Ascending aorta (tissue), 2 donors: ENCODE data around the gene ATP5MC2. TPM values are rescaled to one million over a fixed set of nuclear protein-coding genes. Genes with fewer than 3 reads are reported as not detected.
A peak's percentile ranks its signal among the peaks of the same experiment; 100 is the strongest.

Source experiments
- DNase-seq, 2 donors: peaks; one replicate each; pipeline ENCODE4 v3.0.0-alpha.2; 2019; ENCODE audit warnings: low spot score in 2 of 2
- H3K27ac ChIP-seq, 2 donors: fragments of 200-600 bp; sonication (generic); one replicate each; pipeline ENCODE4 v1.5.1; 2016 to 2017; ENCODE audit warnings: mild to moderate bottlenecking in 1 of 2
- H3K27me3 ChIP-seq: fragments of 200-600 bp; sonication (generic); one replicate; pipeline ENCODE4 v1.5.1; 2017
- H3K36me3 ChIP-seq, 2 donors: fragments of 200-600 bp; sonication (generic); one replicate each; pipeline ENCODE4 v1.5.1; 2016
- H3K4me1 ChIP-seq, 2 donors: fragments of 200-600 bp; sonication (generic); one replicate each; pipeline ENCODE4 v1.5.1; 2016 to 2017; ENCODE audit warnings: mild to moderate bottlenecking in 1 of 2
- H3K4me3 ChIP-seq, 2 donors: fragments of 200-600 bp; sonication (generic); one replicate each; pipeline ENCODE4 v1.5.1; 2016 to 2017; ENCODE audit warnings: mild to moderate bottlenecking in 1 of 2
- H3K9me3 ChIP-seq, 2 donors: fragments of 200-600 bp; sonication (generic); one replicate each; pipeline ENCODE4 v1.5.1; 2016
- intact Hi-C: fragments of 100-400 bp; cut with DNase I; formaldehyde crosslinking; loops from one replicate; pipeline ENCODE4 v1.15.1; 2023
- total RNA-seq: library from RNA; depleted of rRNA; stranded (reverse); fragments of >200 nt; gene quantifications from one replicate; pipeline ENCODE4 v1.1.0, GENCODE V29; 2016
- TF ChIP-seq, protein P1 (sequence below), 3 experiments: fragments of 200-600 bp in 2 of 3; fragments of 450-650 bp in 1 of 3; sonication (generic) in 2 of 3; IDR thresholded peaks; one replicate each; pipeline ENCODE4 v1.5.1; 2016 to 2019; ENCODE audit warnings: antibody characterized with exemption in 3 of 3, mild to moderate bottlenecking in 1 of 3, moderate library complexity in 1 of 3

Gene ATP5MC2
- total RNA-seq, 1 donor from 2014 or later, result 284 TPM

DNA sequence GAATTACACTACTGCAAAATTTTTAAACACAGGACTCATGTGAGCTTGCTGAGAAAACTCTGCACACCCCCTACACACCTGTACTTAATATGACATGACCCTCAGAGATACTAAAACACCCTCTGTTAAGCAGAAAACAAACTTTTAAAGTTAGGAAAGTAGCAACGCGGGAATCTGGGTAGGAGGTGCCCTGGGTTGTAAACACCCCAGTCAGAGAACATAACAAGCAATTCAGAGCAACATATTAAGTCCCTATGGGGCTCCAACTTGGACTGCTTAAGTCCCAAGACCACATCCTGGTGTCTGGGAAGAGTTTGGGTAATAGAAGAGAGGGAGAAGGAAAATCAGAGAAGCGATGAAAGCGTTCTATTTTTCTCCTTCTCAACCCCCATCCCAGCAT is 50.9 kb downstream of the ATP5MC2 start:
- peak overlapping the region; percentile 73 to 74 for H3K4me3 ChIP-seq
- H3K4me1 ChIP-seq, result peaks cover 0 to 15% of the 10 kb centered on the region in 2 donors
- H3K36me3 ChIP-seq, result no peaks in the 10 kb centered on the region
- DNase-seq, result no peak
- H3K27ac ChIP-seq, result peak overlapping the region; percentile 81 to 93
- no peaks in the 10 kb centered on the region for H3K9me3 ChIP-seq
- intact Hi-C loops, result loop anchor here (2.0 to 5.0 kb wide), 2 partner anchors 63 to 80 kb away; no protein-coding TSS in a partner anchor
- H3K27me3 ChIP-seq, result no peaks in the 10 kb centered on the region
- TF ChIP-seq, protein P1, sequence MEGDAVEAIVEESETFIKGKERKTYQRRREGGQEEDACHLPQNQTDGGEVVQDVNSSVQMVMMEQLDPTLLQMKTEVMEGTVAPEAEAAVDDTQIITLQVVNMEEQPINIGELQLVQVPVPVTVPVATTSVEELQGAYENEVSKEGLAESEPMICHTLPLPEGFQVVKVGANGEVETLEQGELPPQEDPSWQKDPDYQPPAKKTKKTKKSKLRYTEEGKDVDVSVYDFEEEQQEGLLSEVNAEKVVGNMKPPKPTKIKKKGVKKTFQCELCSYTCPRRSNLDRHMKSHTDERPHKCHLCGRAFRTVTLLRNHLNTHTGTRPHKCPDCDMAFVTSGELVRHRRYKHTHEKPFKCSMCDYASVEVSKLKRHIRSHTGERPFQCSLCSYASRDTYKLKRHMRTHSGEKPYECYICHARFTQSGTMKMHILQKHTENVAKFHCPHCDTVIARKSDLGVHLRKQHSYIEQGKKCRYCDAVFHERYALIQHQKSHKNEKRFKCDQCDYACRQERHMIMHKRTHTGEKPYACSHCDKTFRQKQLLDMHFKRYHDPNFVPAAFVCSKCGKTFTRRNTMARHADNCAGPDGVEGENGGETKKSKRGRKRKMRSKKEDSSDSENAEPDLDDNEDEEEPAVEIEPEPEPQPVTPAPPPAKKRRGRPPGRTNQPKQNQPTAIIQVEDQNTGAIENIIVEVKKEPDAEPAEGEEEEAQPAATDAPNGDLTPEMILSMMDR (IDR thresholded peaks at IDR 0.05), result no peak

DNA sequence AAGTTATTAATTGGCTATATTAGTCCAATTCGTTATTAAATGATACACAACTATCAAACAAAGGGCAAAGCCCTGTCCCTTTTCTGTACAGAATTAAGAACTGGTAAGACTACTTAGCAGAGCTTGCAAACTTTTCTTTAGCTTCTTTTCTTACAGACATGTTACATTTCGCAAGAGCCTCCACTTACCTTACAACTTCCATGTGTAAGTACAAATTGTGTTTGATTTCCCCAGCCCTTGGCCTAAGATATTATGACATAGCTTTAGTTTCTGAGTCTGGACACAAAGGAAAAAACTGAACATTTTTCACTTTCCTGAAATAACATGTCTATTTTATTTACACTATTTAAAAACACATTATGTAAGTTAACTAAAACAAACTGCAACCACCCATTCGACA is 51.4 kb downstream of the ATP5MC2 start:
- TF ChIP-seq, protein P1 (IDR thresholded peaks at IDR 0.05), result no peak
- no peaks in the 10 kb centered on the region for H3K9me3 ChIP-seq
- no peaks in the 10 kb centered on the region for H3K27me3 ChIP-seq
- H3K27ac ChIP-seq, result peak overlapping the region; percentile 81 to 93
- intact Hi-C loops, result loop anchor here (2.0 kb wide), 1 partner anchor 80 kb away; no protein-coding TSS in a partner anchor
- DNase-seq, result no peak
- H3K4me3 ChIP-seq, result peak overlapping the region; percentile 73 to 74
- H3K36me3 ChIP-seq, result no peaks in the 10 kb centered on the region
- peaks cover 0 to 16% of the 10 kb centered on the region in 2 donors for H3K4me1 ChIP-seq

DNA sequence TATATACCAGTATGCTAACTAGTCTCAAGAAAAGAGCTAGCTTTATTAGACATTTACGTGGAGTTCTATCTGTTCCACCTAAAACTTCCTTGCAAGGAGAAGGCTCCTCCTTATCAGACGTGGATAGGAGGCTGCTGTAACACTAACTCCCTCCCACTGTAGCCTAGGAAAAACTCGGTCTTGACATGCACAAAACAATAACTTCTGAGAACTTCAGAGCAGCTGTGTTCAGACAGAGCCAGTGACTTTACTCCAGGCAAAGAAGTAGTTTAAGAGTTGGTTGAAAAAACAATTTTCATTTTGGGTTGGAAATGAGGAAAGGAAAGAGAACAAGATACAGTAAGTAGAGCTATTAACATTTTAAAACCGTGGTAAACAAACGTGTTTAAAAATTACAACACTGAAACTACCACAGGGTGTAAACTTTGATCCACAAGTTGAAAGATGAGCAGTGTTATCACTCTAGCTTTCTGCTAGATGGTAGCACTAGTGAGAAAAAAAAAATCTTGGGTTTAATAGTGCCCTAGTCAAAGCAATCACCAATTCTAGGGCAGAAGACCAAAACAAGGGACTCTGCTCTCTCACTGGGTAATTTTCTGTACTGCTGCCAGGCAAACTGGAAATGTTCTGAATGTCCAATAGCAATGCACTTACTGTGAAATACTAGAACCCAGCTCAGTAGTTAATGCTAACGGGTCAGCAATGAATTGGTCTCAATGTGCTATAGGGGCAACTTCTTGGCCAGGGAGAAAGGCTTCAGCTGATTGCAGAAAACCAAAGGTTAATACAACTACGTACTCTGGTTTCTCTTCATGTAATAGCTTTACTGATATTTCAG is 52.1 kb downstream of the ATP5MC2 start:
- TF ChIP-seq, protein P1 (IDR thresholded peaks at IDR 0.05), result no peak
- Histone ChIP-seq H3K9me3 (no peaks in the 10 kb centered on the region), H3K27ac (peak overlapping the region; percentile 81 to 93), H3K4me3 (peak overlapping the region; percentile 73 to 74), H3K4me1 (peaks cover 0 to 21% of the 10 kb centered on the region in 2 donors), H3K27me3 (no peaks in the 10 kb centered on the region), H3K36me3 (no peaks in the 10 kb centered on the region)
- no peak for DNase-seq
- intact Hi-C loops, result loop anchor here (2.0 kb wide), 1 partner anchor 79 kb away; no protein-coding TSS in a partner anchor

DNA sequence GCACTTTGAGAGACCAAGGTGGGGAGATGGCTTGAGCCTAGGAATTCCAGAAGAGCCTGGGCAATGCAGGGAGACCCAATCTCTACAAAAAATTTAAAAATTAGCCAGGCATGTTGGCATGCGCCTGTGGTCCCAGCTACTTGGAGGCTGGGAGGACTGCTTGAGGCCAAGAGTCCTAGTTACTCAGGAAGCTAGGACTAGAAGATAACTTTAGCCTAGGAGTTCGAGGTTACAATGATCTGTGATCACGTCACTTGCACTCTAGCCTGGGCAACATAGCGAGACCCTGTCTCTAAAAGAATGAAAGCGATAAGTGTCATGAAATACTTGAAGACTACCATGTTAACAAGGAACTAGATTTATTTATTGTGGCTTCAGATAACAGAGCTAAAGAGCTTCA is 53.2 kb downstream of the ATP5MC2 start:
- peaks cover 0 to 29% of the 10 kb centered on the region in 2 donors for H3K4me1 ChIP-seq
- TF ChIP-seq, protein P1 (IDR thresholded peaks at IDR 0.05), result no peak
- H3K36me3 ChIP-seq, result no peaks in the 10 kb centered on the region
- no peak for DNase-seq
- no peaks in the 10 kb centered on the region for H3K27me3 ChIP-seq
- intact Hi-C loops, result no loop called here
- no peaks in the 10 kb centered on the region for H3K9me3 ChIP-seq
- peak overlapping the region; percentile 32 to 93 for H3K27ac ChIP-seq
- H3K4me3 ChIP-seq, result peak overlapping the region in 1 of 2 donors; percentile 73

DNA sequence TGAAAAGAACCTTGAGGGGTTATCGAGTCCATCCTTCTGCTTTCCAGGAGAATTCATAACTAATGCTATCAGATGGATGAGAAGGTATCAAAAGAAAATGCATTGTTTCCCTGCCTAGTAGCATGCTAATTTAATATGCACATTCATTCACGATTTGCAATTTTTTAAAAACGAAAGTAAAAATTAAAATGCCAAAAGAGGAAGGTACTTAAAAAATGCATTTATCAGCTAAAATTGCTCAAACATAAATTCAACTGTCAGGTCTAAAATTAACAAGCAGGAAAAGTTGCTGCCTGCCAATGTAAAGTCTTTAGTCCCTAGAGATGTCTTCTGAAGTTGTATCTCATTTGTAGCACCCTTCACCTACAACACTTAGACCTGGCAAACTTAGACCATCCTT is 57.6 kb downstream of the ATP5MC2 start:
- no peak for DNase-seq
- Histone ChIP-seq H3K4me3 (peak overlapping the region; percentile 44 to 49), H3K9me3 (no peaks in the 10 kb centered on the region), H3K36me3 (peaks cover 11 to 18% of the 10 kb centered on the region in 2 donors), H3K4me1 (peaks cover 0 to 38% of the 10 kb centered on the region in 2 donors), H3K27ac (peak overlapping the region; percentile 45 to 49), H3K27me3 (no peaks in the 10 kb centered on the region)
- TF ChIP-seq, protein P1 (IDR thresholded peaks at IDR 0.05), result no peak
- intact Hi-C loops, result no loop called here
